Heart left ventricle (tissue), 13 donors: ENCODE measurements around the gene MPZL3.

ENCODE experiments used
- CTCF ChIP-seq, 12 donors: fragments of 200-600 bp; sonication (generic) in 4 of 12; IDR thresholded peaks; one replicate each; pipeline versions ENCODE4 v1.5.0 to v1.8.0; 2018 to 2022; ENCODE audit warnings: antibody characterized with exemption in 12 of 12, mild to moderate bottlenecking in 5 of 12
- POLR2A ChIP-seq, 2 donors: fragments of 450-650 bp; IDR thresholded peaks; one replicate each; pipeline ENCODE4 v1.6.1; 2017; ENCODE audit warnings: antibody characterized with exemption in 2 of 2, mild to moderate bottlenecking in 2 of 2, moderate library complexity in 2 of 2
- donor health status: ischemic (EF 13 %, LVEDD 7.1; RV severe dilation, severe dysfunction).
- donor health status: DM: no; HTN: yes; CAD: no.
- donor health status: DM: no; HTN: no; CAD: no.
- donor health status: ischemic (EF 25% LVEDD 6.9; RV normal size, moderate dysfunction).
- donor health status: ischemic (EF 25% LVEDD 5.7; RV mildly dilated, moderate dysfunction).
- donor health status: ischemic (EF 35%, LVEDD 5.7; RV mildly dilated, moderate dysfunction).
- donor health status: nonischemic (EF 11% LVEDD 7.7; RV severe dilation, severe dysfunction).
- donor health status: DM: yes; HTN: yes; CAD: no.
- donor health status: PGD.
- donor health status: ischemic (EF 29% LVEDD 5.4; RV normal size, mild dysfunction).
- donor health status: nonischemic (EF 23%, LVEDD 6.1; RV moderate dilation, normal function).

DNA sequence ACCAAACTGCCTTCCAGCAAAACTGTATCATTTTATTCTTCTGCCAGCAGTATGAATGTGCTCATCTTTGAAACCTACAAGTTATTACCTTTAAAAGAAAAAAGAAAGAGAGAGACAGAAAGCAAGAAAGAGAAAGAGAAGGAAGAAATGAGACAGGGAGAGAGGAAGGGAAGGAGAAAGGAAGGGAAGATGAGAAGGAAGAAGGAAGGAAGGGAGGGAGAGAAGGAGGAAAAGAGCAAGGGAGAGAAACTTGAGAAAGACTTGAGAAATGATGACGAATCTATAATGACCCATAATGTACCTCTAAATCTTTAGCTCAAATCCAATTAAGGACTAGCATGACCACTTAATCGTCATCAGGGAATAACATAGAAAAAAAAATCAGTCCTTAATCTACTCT lies 16.0 kb downstream of the MPZL3 start:
- no peak for TF ChIP-seq CTCF (IDR thresholded peaks at IDR 0.05)
- no peak for TF ChIP-seq POLR2A (IDR thresholded peaks at IDR 0.05)
